Chondrocyte (in vitro differentiated cells): ENCODE measurements around the gene CDH6. TPM values are rescaled to one million over a fixed set of nuclear protein-coding genes. Genes with fewer than 3 reads are reported as not detected.

Experiments
- DNase-seq: peaks from one replicate; pipeline ENCODE4 v3.0.0; 2021; ENCODE audit warnings: mixed read lengths, low spot score
- H3K27ac Mint-ChIP-seq: one replicate; pipeline ENCODE4 v1.8.0; 2021; ENCODE audit warnings: mild to moderate bottlenecking, moderate library complexity, mixed read lengths; ENCODE audit not compliant: unreplicated experiment
- H3K27me3 Mint-ChIP-seq: 2 replicates; pipeline ENCODE4 v1.8.0; 2021; ENCODE audit warnings: low read depth, mixed read lengths
- H3K36me3 Mint-ChIP-seq: 2 replicates; pipeline ENCODE4 v1.8.0; 2021; ENCODE audit warnings: low read depth, mixed read lengths
- H3K4me1 Mint-ChIP-seq: 2 replicates; pipeline ENCODE4 v1.8.0; 2021; ENCODE audit warnings: low read depth, mild to moderate bottlenecking, mixed read lengths
- H3K4me3 Mint-ChIP-seq: one replicate; pipeline ENCODE4 v1.8.0; 2021; ENCODE audit warnings: mild to moderate bottlenecking, moderate library complexity, mixed read lengths; ENCODE audit not compliant: unreplicated experiment
- H3K9me3 Mint-ChIP-seq: 2 replicates; pipeline ENCODE4 v1.8.0; 2021; ENCODE audit warnings: low read depth, mixed read lengths
- CTCF ChIP-seq: fragments of 200-600 bp; sonication (generic); IDR thresholded peaks from 2 replicates; pipeline ENCODE4 v1.5.0; 2021; ENCODE audit warnings: antibody characterized with exemption, mild to moderate bottlenecking, moderate library complexity
- total RNA-seq: library from RNA; stranded (reverse); gene quantifications from 3 replicates; pipeline ENCODE4 v1.2.1, GENCODE V29; 2021

The CDH6 gene
- total RNA-seq, 1 donor from 2014 or later: 50.7 TPM

- peak overlapping the region; percentile 76 for H3K4me3 Mint-ChIP-seq
- DNase-seq: no peak
- no peaks in the 10 kb centered on the region for H3K27me3 Mint-ChIP-seq
- no peaks in the 10 kb centered on the region for H3K9me3 Mint-ChIP-seq
- no peaks in the 10 kb centered on the region for H3K36me3 Mint-ChIP-seq
- H3K27ac Mint-ChIP-seq: peak overlapping the region; percentile 92
- no peak for TF ChIP-seq CTCF
- H3K4me1 Mint-ChIP-seq: peaks cover 61% of the 10 kb centered on the region
Observed at GRCh38 chr5:31194892-31195555, 1.5 kb downstream of the CDH6 start.

GRCh38 chr5:31196309-31196708 is 2.8 kb downstream of the CDH6 start:
- no peaks in the 10 kb centered on the region for H3K36me3 Mint-ChIP-seq
- H3K9me3 Mint-ChIP-seq: no peaks in the 10 kb centered on the region
- peak overlapping the region; percentile 76 for H3K4me3 Mint-ChIP-seq
- TF ChIP-seq CTCF: peak; percentile 78
- no peaks in the 10 kb centered on the region for H3K27me3 Mint-ChIP-seq
- peak overlapping the region; percentile 92 for H3K27ac Mint-ChIP-seq
- peaks cover 69% of the 10 kb centered on the region for H3K4me1 Mint-ChIP-seq
- DNase-seq: no peak

GRCh38 chr5:31197183-31197582 is 3.7 kb downstream of the CDH6 start:
- Mint-ChIP-seq H3K27me3 (no peaks in the 10 kb centered on the region), H3K27ac (peak overlapping the region; percentile 92), H3K4me1 (peaks cover 69% of the 10 kb centered on the region), H3K9me3 (no peaks in the 10 kb centered on the region), H3K4me3 (peak overlapping the region; percentile 76), H3K36me3 (no peaks in the 10 kb centered on the region)
- no peak for TF ChIP-seq CTCF
- DNase-seq: no peak

- Mint-ChIP-seq H3K9me3 (no peaks in the 10 kb centered on the region), H3K36me3 (no peaks in the 10 kb centered on the region), H3K4me1 (peaks cover 33% of the 10 kb centered on the region), H3K27ac (peak overlapping the region; percentile 77), H3K27me3 (no peaks in the 10 kb centered on the region), H3K4me3 (no peak overlapping the region)
- DNase-seq: no peak
- no peak for TF ChIP-seq CTCF
Observed at GRCh38 chr5:31204958-31205357, 11.5 kb downstream of the CDH6 start.

GRCh38 chr5:31208043-31208442 is 14.6 kb downstream of the CDH6 start:
- Mint-ChIP-seq H3K27ac (no peak overlapping the region), H3K4me3 (no peak overlapping the region), H3K4me1 (peaks cover 46% of the 10 kb centered on the region), H3K36me3 (no peaks in the 10 kb centered on the region), H3K9me3 (no peaks in the 10 kb centered on the region), H3K27me3 (no peaks in the 10 kb centered on the region)
- DNase-seq: no peak
- no peak for TF ChIP-seq CTCF
